Measurements from ENCODE around the gene IFTAP.

Gene IFTAP

DNA sequence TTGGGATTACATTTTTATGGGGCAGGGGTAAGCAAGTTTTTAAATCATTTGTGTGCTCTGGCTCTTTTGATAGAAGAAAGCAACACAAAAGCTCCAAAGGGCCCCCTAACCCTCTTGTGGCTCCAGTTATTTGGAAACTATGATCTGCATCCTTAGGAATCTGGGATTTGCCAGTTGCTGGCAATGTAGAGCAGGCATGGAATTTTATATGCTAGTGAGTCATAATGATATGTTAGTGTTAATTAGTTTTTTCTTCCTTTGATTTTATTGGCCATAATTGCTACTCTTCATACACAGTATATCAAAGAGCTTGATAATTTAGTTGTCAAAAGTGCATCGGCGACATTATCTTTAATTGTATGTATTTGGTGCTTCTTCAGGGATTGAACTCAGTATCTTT lies 16.4 kb upstream of the IFTAP start:
- no peaks in the 10 kb centered on the region for H3K4me1 ChIP-seq (ENCODE audit: insufficient read depth, low read length)
- no peak overlapping the region for H3K4me3 ChIP-seq (ENCODE audit: low read length)
- peaks cover 4% of the 10 kb centered on the region for H3K9me3 ChIP-seq (ENCODE audit: low read length)
- H3K36me3 ChIP-seq (ENCODE audit: insufficient read depth, low read length) = no peaks in the 10 kb centered on the region
- no peak overlapping the region for H2AFZ ChIP-seq (ENCODE audit: low read depth, low read length)
- H3K27me3 ChIP-seq (ENCODE audit: insufficient read depth, low read length) = no peaks in the 10 kb centered on the region

DNA sequence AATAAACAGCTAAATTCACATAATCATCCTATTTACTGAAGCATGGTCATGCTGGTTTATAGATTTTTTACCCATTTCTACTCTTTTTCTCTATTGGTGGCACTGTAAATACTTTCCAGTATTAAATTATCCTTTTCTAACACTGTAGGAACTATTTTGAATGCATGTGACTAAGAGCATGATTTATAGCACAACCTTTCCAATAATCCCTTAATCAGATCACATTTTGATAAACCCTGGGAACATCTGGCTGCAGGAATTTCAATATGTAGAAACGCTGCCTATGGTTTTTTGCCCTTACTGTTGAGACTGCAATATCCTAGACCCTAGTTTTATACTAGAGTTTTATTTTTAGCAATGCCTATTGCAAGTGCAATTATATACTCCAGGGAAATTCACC lies 15.8 kb upstream of the IFTAP start:
- Histone ChIP-seq H3K4me3 (ENCODE audit: low read length) (no peak overlapping the region), H2AFZ (ENCODE audit: low read depth, low read length) (no peak overlapping the region), H3K36me3 (ENCODE audit: insufficient read depth, low read length) (no peaks in the 10 kb centered on the region), H3K4me1 (ENCODE audit: insufficient read depth, low read length) (no peaks in the 10 kb centered on the region), H3K27me3 (ENCODE audit: insufficient read depth, low read length) (no peaks in the 10 kb centered on the region), H3K9me3 (ENCODE audit: low read length) (peaks cover 4% of the 10 kb centered on the region)

DNA sequence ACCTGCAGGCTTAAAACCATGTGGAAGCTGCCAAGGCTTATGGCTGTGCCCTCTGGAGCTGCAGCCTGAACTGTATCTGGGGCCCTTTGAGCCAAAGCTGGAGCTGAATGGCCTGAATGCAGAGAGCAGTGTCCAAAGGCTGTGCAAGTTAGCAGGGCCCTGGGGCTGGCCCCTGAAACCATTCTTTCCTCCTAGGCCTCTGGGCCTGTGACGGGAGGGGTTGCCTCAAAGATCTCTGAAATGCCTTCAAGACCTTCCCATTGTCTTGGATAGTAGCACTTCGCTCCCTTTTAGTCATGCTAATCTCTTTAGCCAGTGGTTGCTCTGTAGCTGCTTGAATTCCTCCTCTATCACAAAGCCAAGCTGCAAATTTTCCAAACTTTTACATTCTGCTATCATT lies 12.8 kb upstream of the IFTAP start:
- Histone ChIP-seq H3K36me3 (ENCODE audit: insufficient read depth, low read length) (no peaks in the 10 kb centered on the region), H3K9me3 (ENCODE audit: low read length) (peaks cover 6% of the 10 kb centered on the region), H3K4me1 (ENCODE audit: insufficient read depth, low read length) (no peaks in the 10 kb centered on the region), H2AFZ (ENCODE audit: low read depth, low read length) (no peak overlapping the region), H3K27me3 (ENCODE audit: insufficient read depth, low read length) (peaks cover 2% of the 10 kb centered on the region), H3K4me3 (ENCODE audit: low read length) (no peak overlapping the region)

DNA sequence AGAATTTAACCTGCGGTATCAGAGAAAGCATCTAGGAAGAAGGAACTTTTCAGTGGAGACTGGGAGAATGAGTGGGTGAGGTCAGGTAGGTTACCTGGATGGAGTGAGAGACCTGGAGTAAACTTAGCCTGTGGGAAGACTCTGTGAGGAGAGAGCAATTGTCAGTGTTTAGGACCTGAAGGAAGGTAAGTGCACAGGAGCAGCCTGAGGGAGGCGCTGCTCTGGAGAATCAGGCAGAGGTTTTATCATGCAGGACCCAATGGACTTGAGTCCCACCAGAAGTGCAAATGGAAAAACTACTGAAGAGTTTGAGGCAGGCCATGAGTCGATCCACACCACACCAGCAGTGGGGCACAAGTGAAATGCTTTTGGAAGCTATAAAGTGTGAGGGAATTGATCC lies 10.6 kb upstream of the IFTAP start:
- no peaks in the 10 kb centered on the region for H3K36me3 ChIP-seq (ENCODE audit: insufficient read depth, low read length)
- no peak overlapping the region for H2AFZ ChIP-seq (ENCODE audit: low read depth, low read length)
- no peaks in the 10 kb centered on the region for H3K4me1 ChIP-seq (ENCODE audit: insufficient read depth, low read length)
- peaks cover 8% of the 10 kb centered on the region for H3K27me3 ChIP-seq (ENCODE audit: insufficient read depth, low read length)
- no peak overlapping the region for H3K4me3 ChIP-seq (ENCODE audit: low read length)
- H3K9me3 ChIP-seq (ENCODE audit: low read length) = peaks cover 6% of the 10 kb centered on the region

DNA sequence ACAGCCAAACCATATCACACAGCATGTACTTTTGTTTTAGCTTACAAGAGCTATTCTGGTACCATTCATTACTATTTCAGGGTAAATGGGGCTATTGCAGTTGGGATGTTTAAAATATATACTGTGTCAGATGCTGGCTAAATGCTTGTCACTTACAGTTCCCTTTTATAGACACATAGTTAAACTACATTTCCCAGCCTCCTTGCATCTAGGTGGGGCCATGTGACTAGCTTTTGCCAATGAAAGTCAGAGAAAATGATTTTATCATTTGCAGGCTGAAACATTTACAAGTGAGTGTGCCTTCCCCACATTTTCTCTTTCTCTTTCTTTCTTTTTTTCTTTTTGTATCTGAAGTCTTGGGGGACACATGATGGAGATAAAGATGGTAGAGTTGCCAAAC lies 7.8 kb upstream of the IFTAP start:
- Histone ChIP-seq H3K9me3 (ENCODE audit: low read length) (peaks cover 3% of the 10 kb centered on the region), H2AFZ (ENCODE audit: low read depth, low read length) (no peak overlapping the region), H3K36me3 (ENCODE audit: insufficient read depth, low read length) (no peaks in the 10 kb centered on the region), H3K4me3 (ENCODE audit: low read length) (no peak overlapping the region), H3K4me1 (ENCODE audit: insufficient read depth, low read length) (no peaks in the 10 kb centered on the region), H3K27me3 (ENCODE audit: insufficient read depth, low read length) (peaks cover 19% of the 10 kb centered on the region)

DNA sequence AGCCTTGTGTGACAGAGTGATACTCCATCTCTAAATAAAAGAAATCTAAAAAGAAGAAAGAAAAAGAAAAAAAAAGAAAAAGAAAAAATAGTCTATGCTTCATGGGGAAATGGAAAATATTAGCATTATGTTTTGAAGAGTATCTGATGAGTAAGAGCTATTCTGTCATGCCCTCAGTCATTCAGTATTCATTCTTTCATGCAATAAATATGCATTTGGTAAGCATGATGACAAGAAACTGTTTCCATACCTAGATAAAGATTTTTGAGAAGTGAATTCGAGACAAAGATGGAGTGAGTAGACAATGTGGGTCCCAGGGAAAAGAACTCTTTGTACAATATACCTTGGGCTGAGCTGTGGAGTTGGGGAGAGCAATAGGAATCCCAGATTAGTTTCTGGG lies 6.2 kb upstream of the IFTAP start:
- peaks cover 19% of the 10 kb centered on the region for H3K27me3 ChIP-seq (ENCODE audit: insufficient read depth, low read length)

DNA sequence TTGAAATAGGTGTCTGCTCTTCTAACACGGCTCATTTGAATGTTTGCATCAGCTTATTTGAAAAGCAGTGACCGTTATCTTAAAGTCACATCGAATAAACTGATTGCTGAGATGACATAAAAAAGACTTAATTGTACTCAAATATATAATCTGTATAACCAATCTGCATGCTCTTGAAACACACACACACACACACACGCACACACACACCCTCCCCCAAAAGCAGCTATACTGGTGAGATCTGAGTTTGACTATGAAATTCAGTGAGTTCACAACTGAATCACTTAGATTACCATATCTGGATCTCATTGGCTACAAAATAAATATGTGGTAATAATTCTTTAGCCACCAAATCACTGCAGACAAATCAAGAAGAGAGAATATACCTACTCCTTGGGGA lies 3.8 kb upstream of the IFTAP start:
- no peak overlapping the region for H2AFZ ChIP-seq (ENCODE audit: low read depth, low read length)
- no peaks in the 10 kb centered on the region for H3K9me3 ChIP-seq (ENCODE audit: low read length)
- H3K4me3 ChIP-seq (ENCODE audit: low read length) = no peak overlapping the region
- H3K36me3 ChIP-seq (ENCODE audit: insufficient read depth, low read length) = no peaks in the 10 kb centered on the region
- peaks cover 19% of the 10 kb centered on the region for H3K27me3 ChIP-seq (ENCODE audit: insufficient read depth, low read length)
- peaks cover 8% of the 10 kb centered on the region for H3K4me1 ChIP-seq (ENCODE audit: insufficient read depth, low read length)

More for the DNA sequence above, 6.2 kb upstream of the IFTAP start:
- H3K9me3 ChIP-seq (ENCODE audit: low read length) = peaks cover 2% of the 10 kb centered on the region
- no peaks in the 10 kb centered on the region for H3K36me3 ChIP-seq (ENCODE audit: insufficient read depth, low read length)
- no peak overlapping the region for H3K4me3 ChIP-seq (ENCODE audit: low read length)
- no peaks in the 10 kb centered on the region for H3K4me1 ChIP-seq (ENCODE audit: insufficient read depth, low read length)
- H2AFZ ChIP-seq (ENCODE audit: low read depth, low read length) = no peak overlapping the region

DNA sequence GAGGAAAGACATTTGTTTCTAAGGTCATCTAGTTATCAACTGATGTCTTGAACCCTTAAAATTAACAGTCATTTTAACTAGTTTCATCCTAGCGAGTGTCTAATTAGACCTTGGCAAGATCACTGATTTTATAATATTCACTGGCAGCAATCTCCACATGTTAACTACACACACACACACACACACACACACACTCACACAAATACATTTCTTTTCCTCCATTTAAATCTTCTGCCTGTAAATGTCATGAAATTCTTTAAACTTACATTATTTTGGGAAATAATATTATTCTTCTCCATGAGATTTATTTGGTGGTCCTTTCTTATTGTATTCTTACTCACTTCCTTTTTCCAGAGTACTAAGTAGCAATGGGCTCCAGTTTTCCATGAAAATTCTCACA lies 2.9 kb upstream of the IFTAP start:
- Histone ChIP-seq H3K4me1 (ENCODE audit: insufficient read depth, low read length) (peaks cover 8% of the 10 kb centered on the region), H3K36me3 (ENCODE audit: insufficient read depth, low read length) (no peaks in the 10 kb centered on the region), H3K27me3 (ENCODE audit: insufficient read depth, low read length) (peaks cover 17% of the 10 kb centered on the region), H3K4me3 (ENCODE audit: low read length) (no peak overlapping the region), H2AFZ (ENCODE audit: low read depth, low read length) (no peak overlapping the region), H3K9me3 (ENCODE audit: low read length) (no peaks in the 10 kb centered on the region)

DNA sequence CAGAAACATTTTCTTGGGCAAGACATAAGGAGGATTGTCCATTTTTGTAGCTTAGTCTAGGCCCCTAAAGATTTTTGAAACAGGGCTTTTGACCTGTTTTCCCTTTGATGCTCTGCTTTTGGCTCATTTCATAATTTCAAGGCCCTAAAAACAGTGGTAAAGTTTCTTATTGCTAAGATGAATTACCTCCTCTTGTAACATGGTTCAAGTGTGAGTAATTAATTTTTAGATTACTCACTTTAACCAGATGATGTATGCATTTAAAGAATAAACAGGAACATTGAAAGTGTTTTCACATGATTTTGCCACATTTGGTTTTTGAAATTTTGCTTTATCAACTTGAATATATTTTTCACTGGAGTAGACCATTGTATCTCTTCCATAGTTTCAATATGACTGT lies 2.6 kb downstream of the IFTAP start:
- Histone ChIP-seq H3K4me1 (ENCODE audit: insufficient read depth, low read length) (peaks cover 8% of the 10 kb centered on the region), H3K27me3 (ENCODE audit: insufficient read depth, low read length) (no peaks in the 10 kb centered on the region)

DNA sequence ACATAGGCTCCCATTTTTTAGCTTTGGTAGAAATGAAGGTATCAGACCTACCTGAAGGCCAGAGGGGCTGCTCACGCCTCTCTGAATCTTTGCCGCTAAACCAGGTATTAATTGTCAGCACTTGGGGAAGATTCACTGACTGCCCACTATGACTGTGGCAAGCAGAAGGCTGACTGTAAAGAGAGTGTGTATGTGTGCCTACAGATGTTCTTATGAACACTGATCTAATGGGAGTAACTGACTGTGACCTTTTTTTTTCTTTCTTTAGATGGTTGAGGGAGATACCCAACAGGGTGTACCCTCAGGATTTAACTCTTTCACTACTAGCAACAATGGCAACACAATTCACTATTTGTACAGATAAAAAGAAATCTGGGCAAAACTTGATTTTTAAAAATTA lies 3.7 kb downstream of the IFTAP start, which contains the start of gene RAG2:
RAG2 (minus strand) TSS at position 186 of the 400 bp plus-strand sequence. CDS start 4,068 bp downstream, outside the sequence.
- H2AFZ ChIP-seq (ENCODE audit: low read depth, low read length) = no peak within 1 kb of the TSS
- H3K36me3 ChIP-seq (ENCODE audit: insufficient read depth, low read length) = no peaks in the 10 kb centered on the region
- peaks cover 8% of the 10 kb centered on the region for H3K4me1 ChIP-seq (ENCODE audit: insufficient read depth, low read length)
- no peaks in the 10 kb centered on the region for H3K9me3 ChIP-seq (ENCODE audit: low read length)
- H3K27me3 ChIP-seq (ENCODE audit: insufficient read depth, low read length) = no peaks in the 10 kb centered on the region
- H3K4me3 ChIP-seq (ENCODE audit: low read length) = no peak within 1 kb of the TSS

More for the DNA sequence above, 2.6 kb downstream of the IFTAP start:
- Histone ChIP-seq H3K9me3 (ENCODE audit: low read length) (no peaks in the 10 kb centered on the region), H2AFZ (ENCODE audit: low read depth, low read length) (no peak overlapping the region), H3K36me3 (ENCODE audit: insufficient read depth, low read length) (no peaks in the 10 kb centered on the region), H3K4me3 (ENCODE audit: low read length) (no peak overlapping the region)

DNA sequence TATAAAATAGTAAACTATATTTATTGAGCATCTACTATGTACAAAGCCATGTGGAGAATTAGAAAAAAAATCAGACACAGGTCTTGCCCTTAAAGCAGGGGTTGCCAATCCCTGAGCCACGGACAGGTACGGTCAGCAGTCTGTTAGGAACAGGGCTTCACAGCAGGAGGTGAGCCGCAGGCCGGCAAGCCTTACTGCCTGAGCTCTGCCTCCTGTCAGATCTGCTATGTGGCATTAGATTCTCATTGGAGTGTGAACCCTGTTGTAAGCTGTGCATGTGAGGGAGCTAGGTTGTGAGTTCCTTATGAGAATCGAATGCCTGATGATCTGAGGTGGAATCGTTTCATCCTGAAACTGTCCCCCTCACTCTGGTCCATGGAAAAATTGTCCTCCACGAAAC lies 5.9 kb downstream of the IFTAP start:
- no peaks in the 10 kb centered on the region for H3K27me3 ChIP-seq (ENCODE audit: insufficient read depth, low read length)
- H3K4me1 ChIP-seq (ENCODE audit: insufficient read depth, low read length) = peaks cover 3% of the 10 kb centered on the region
- H3K4me3 ChIP-seq (ENCODE audit: low read length) = no peak overlapping the region
- no peaks in the 10 kb centered on the region for H3K9me3 ChIP-seq (ENCODE audit: low read length)
- no peak overlapping the region for H2AFZ ChIP-seq (ENCODE audit: low read depth, low read length)
- H3K36me3 ChIP-seq (ENCODE audit: insufficient read depth, low read length) = no peaks in the 10 kb centered on the region

DNA sequence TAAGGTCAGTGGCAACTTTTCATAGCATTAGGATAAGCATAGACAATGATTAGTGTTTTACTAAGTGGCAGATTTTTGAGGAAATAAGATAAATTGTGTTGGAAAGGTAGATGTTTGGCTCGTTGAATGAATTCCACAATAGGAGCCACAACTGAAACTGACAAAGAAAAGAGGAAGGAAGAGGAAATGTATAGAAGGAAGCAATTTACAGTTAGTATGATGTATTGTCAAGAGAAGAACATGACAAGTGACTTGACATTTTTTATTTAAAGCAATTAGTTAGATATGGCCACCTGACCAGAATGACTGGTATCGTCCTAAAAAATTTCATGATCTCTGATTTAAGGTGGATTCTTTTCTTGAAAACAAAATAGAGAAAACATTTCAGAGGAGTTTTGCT lies 6.9 kb downstream of the IFTAP start:
- no peak overlapping the region for H3K4me3 ChIP-seq (ENCODE audit: low read length)
- no peaks in the 10 kb centered on the region for H3K36me3 ChIP-seq (ENCODE audit: insufficient read depth, low read length)
- H3K9me3 ChIP-seq (ENCODE audit: low read length) = no peaks in the 10 kb centered on the region
- no peaks in the 10 kb centered on the region for H3K4me1 ChIP-seq (ENCODE audit: insufficient read depth, low read length)
- H2AFZ ChIP-seq (ENCODE audit: low read depth, low read length) = no peak overlapping the region
- H3K27me3 ChIP-seq (ENCODE audit: insufficient read depth, low read length) = no peaks in the 10 kb centered on the region

DNA sequence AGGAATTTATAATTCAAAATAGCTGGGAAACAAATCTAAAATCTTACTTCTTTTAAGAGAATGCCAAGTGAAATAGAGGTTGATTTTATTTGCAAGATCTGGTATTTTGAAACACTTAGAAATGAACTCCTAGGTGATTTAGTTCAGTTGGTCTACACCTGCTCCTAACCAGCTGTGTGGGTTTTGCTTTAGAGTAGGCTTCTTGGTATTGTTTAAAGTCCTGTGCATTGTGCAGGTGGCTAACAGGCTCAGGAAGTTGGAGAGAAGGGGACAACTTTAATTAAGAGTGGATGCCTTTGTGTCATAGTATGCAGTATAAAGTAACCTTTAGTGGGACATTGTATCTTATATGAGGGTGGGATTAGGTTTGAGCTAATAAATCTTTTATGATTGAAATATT lies 7.8 kb downstream of the IFTAP start:
- no peaks in the 10 kb centered on the region for H3K27me3 ChIP-seq (ENCODE audit: insufficient read depth, low read length)
- H3K4me1 ChIP-seq (ENCODE audit: insufficient read depth, low read length) = no peaks in the 10 kb centered on the region
- no peak overlapping the region for H2AFZ ChIP-seq (ENCODE audit: low read depth, low read length)
- no peaks in the 10 kb centered on the region for H3K9me3 ChIP-seq (ENCODE audit: low read length)
- no peak overlapping the region for H3K4me3 ChIP-seq (ENCODE audit: low read length)
- no peaks in the 10 kb centered on the region for H3K36me3 ChIP-seq (ENCODE audit: insufficient read depth, low read length)

Measured in neuron (in vitro differentiated cells).